Left lung (tissue), 10 donors: ENCODE measurements around the gene FLYWCH2. TPM values are rescaled to one million over a fixed set of nuclear protein-coding genes. Genes with fewer than 3 reads are reported as not detected.

Source experiments
- ATAC-seq: fragments of 200-7000 bp; cut with Tn5 transposase; one replicate; pipeline ENCODE4 v1.9.1; 2020; ENCODE audit warnings: moderate library complexity
- DNase-seq, 4 donors: peaks; one replicate each; pipeline ENCODE4 v3.0.0-alpha.2; 2013 to 2020
- H3K27ac ChIP-seq, 2 donors: fragments of 200-600 bp; sonication (generic) in 1 of 2; one replicate each; pipeline versions ENCODE4 v1.5.0 to v1.8.0; 2020 to 2021
- H3K27me3 ChIP-seq, 2 donors: fragments of 200-600 bp; sonication (generic) in 1 of 2; one replicate each; pipeline versions ENCODE4 v1.5.0 to v1.8.0; 2020 to 2021
- H3K36me3 ChIP-seq, 2 donors: fragments of 200-600 bp; sonication (generic) in 1 of 2; one replicate each; pipeline versions ENCODE4 v1.5.0 to v1.8.0; 2020 to 2021
- H3K4me1 ChIP-seq, 2 donors: fragments of 200-600 bp; one replicate each; pipeline ENCODE4 v1.8.0; 2021
- H3K4me3 ChIP-seq, 2 donors: fragments of 200-600 bp; sonication (generic) in 1 of 2; one replicate each; pipeline versions ENCODE4 v1.5.0 to v1.8.0; 2020 to 2021; ENCODE audit warnings: mild to moderate bottlenecking in 1 of 2
- H3K9me3 ChIP-seq, 2 donors: fragments of 200-600 bp; sonication (generic) in 1 of 2; one replicate each; pipeline versions ENCODE4 v1.5.0 to v1.8.0; 2020 to 2021
- CTCF ChIP-seq, 2 donors: fragments of 200-600 bp; sonication (generic) in 1 of 2; IDR thresholded peaks; one replicate each; pipeline versions ENCODE4 v1.5.0 to v1.8.0; 2021; ENCODE audit warnings: antibody characterized with exemption in 2 of 2
- intact Hi-C, 2 donors: fragments of 100-400 bp; cut with DNase I; formaldehyde crosslinking; loops; one replicate each; pipeline versions ENCODE4 v1.11.2 to v1.14.2; 2022
- polyA plus RNA-seq, 6 donors: library from polyadenylated mRNA; unstranded; fragments of 120-200 nt; gene quantifications; one replicate each; pipeline ENCODE4 v1.2.1, GENCODE V29; 2013; ENCODE audit not compliant: insufficient read length in 6 of 6
- total RNA-seq, 2 donors: library from RNA; stranded (reverse); fragmentation: NEBNext Ultra II Directional; extraction: Animal tissue kit (Norgen Biotek cat#: 25700); gene quantifications; one replicate each; pipeline ENCODE4 v1.2.1, GENCODE V29; 2021
- donor health status: DM: no; HTN: yes; CAD: no.
- donor health status: DM: no; HTN: no; CAD: no.

Gene FLYWCH2
- total and polyA plus RNA-seq, 8 donors: 15.6 to 24.5 (median 20.9) TPM

DNA sequence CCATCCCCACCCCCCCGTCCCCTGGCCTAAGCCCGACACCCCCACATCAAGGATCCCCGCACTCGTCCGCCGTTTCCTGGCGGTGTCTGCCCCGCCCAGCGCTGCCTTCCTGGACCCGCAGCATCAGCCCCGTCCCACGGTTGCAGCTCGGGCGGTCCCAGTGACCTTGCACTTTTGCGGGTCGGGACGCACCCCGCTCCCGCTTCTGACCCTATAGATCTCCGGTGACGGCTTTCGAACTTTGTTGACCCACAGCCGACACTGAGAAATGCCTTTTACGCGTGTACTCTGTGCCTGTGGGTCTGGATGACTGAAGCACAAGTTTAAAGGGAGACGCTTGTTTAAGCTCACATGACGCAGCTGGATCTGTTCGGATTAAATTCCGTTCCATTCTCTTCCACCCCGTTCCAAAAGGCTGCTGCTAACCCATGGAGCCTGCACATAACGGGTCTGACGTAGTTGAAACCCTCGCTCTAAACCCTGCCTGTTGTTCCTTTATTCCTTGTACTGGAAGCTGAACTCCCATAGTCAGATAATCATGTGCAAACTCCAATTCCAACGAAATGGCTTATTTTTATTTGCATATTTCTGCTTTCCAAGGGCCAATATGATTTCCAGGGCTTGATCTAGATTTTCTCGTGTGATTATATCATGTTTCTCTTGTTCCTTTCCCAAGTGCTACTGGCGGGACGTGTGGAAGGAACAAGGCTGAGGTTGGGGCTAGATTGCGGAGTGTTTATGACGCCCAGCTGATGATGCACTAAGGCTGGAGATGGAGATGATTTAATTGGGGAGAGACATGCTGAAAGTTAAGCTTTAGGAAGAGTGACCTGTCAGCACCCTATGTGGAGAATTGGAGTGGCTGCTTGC, 29.6 kb downstream of the FLYWCH2 start:
- intact Hi-C loops: no loop called here
- DNase-seq: peak in 3 of 4 donors; percentile 31 to 83 (median 58)
- peak; percentile 31 for ATAC-seq

GRCh38 chr16:2913603-2914002, 30.6 kb downstream of the FLYWCH2 start:
- ATAC-seq: no peak
- H3K36me3 ChIP-seq: peaks cover 0 to 33% of the 10 kb centered on the region in 2 donors
- H3K27ac ChIP-seq: no peak overlapping the region
- intact Hi-C loops: no loop called here
- H3K27me3 ChIP-seq: no peaks in the 10 kb centered on the region
- DNase-seq: no peak
- H3K9me3 ChIP-seq: no peaks in the 10 kb centered on the region
- H3K4me1 ChIP-seq: peaks cover 6 to 27% of the 10 kb centered on the region in 2 donors
- H3K4me3 ChIP-seq: no peak overlapping the region
- TF ChIP-seq CTCF (IDR thresholded peaks at IDR 0.05): no peak

More for the DNA sequence above, 29.6 kb downstream of the FLYWCH2 start:
- no peak for TF ChIP-seq CTCF (IDR thresholded peaks at IDR 0.05)
- Histone ChIP-seq H3K36me3 (peaks cover 0 to 27% of the 10 kb centered on the region in 2 donors), H3K27ac (peak overlapping the region; percentile 82 to 87), H3K4me3 (peak overlapping the region; percentile 81 to 82), H3K4me1 (peaks cover 6 to 27% of the 10 kb centered on the region in 2 donors), H3K9me3 (no peaks in the 10 kb centered on the region), H3K27me3 (no peaks in the 10 kb centered on the region)

GRCh38 chr16:2914233-2914632, 31.2 kb downstream of the FLYWCH2 start:
- H3K4me1 ChIP-seq: peaks cover 6 to 27% of the 10 kb centered on the region in 2 donors
- no peak overlapping the region for H3K27ac ChIP-seq
- no peaks in the 10 kb centered on the region for H3K27me3 ChIP-seq
- H3K4me3 ChIP-seq: no peak overlapping the region
- TF ChIP-seq CTCF (IDR thresholded peaks at IDR 0.05): no peak
- peaks cover 0 to 39% of the 10 kb centered on the region in 2 donors for H3K36me3 ChIP-seq
- DNase-seq: no peak
- no peak for ATAC-seq
- H3K9me3 ChIP-seq: no peaks in the 10 kb centered on the region
- intact Hi-C loops: no loop called here

GRCh38 chr16:2915196-2915929, 32.3 kb downstream of the FLYWCH2 start:
- no peaks in the 10 kb centered on the region for H3K9me3 ChIP-seq
- intact Hi-C loops: no loop called here
- DNase-seq (no peak), ATAC-seq (no peak)
- no peak overlapping the region for H3K4me3 ChIP-seq
- no peak for TF ChIP-seq CTCF (IDR thresholded peaks at IDR 0.05)
- H3K27me3 ChIP-seq: no peaks in the 10 kb centered on the region
- H3K27ac ChIP-seq: no peak overlapping the region
- H3K4me1 ChIP-seq: peaks cover 6 to 35% of the 10 kb centered on the region in 2 donors
- H3K36me3 ChIP-seq: peaks cover 0 to 39% of the 10 kb centered on the region in 2 donors
